ENCODE data around the gene ACAD10.

Gene ACAD10

DNA sequence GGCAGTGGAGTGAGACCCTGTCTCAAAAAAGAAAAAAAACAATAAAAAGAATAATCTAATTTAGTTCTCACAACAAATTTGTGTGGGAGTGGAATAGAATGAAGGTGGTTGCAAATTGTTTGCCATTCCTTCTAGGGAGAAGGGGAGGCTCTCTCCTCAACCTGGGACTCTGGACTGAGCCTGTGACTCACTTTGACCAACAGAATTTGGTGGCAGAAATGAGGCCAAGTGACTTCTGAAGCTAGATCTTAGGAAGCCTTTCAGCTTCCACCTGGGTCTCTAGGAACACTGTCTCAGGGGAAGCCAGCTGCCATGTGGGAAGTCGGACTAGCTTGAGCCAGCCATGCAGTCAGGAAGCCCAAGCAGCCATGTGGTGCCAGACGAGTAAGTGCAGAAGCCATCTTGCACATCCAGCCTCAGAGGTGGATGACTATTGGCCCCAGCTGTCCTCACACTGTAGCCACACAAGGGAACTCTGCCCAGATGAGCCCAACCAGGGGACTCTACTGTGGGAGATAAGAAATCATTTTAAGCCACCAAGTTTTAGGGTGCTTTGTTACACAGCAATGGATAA is 95.3 kb downstream of the ACAD10 start:
- ChIA-PET POLR2A (no interaction called here), CTCF (interaction anchor here (0.9 to 1.0 kb wide), 3 partner anchors 19 to 45 kb away, joined by 3 to 6 read pairs (median 3); no protein-coding TSS in a partner anchor)

DNA sequence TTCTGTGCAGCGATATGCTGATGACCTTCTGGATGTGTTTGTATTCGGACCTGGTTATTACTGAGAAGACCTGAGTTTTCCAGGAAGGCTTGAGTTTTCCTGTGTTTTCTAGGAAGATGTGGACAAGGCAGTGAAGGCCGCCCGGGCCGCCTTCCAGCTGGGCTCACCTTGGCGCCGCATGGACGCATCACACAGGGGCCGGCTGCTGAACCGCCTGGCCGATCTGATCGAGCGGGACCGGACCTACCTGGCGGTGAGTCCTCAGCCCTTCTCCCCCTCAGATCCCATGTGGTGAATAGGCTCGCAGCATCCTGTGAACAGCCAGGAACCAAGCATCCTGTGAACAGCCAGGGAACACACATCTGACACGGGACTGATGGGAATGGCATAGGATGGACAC is 97.2 kb downstream of the ACAD10 start:
- ChIA-PET CTCF (no interaction called here), POLR2A (no interaction called here)
- TF ChIP-seq, protein P1, sequence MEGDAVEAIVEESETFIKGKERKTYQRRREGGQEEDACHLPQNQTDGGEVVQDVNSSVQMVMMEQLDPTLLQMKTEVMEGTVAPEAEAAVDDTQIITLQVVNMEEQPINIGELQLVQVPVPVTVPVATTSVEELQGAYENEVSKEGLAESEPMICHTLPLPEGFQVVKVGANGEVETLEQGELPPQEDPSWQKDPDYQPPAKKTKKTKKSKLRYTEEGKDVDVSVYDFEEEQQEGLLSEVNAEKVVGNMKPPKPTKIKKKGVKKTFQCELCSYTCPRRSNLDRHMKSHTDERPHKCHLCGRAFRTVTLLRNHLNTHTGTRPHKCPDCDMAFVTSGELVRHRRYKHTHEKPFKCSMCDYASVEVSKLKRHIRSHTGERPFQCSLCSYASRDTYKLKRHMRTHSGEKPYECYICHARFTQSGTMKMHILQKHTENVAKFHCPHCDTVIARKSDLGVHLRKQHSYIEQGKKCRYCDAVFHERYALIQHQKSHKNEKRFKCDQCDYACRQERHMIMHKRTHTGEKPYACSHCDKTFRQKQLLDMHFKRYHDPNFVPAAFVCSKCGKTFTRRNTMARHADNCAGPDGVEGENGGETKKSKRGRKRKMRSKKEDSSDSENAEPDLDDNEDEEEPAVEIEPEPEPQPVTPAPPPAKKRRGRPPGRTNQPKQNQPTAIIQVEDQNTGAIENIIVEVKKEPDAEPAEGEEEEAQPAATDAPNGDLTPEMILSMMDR (IDR thresholded peaks at IDR 0.05; ENCODE audit: insufficient read depth, low read length, missing control alignments) = no peak
- H3K4me3 ChIP-seq (ENCODE audit: low read depth, low read length) = no peak overlapping the region
- DNase-seq (ENCODE audit: low read depth, low spot score) = no peak

More for the DNA sequence above, 95.3 kb downstream of the ACAD10 start:
- no peak for DNase-seq (ENCODE audit: low read depth, low spot score)
- H3K4me3 ChIP-seq (ENCODE audit: low read depth, low read length) = no peak overlapping the region
- TF ChIP-seq, protein P1 (IDR thresholded peaks at IDR 0.05; ENCODE audit: insufficient read depth, low read length, missing control alignments) = no peak

DNA sequence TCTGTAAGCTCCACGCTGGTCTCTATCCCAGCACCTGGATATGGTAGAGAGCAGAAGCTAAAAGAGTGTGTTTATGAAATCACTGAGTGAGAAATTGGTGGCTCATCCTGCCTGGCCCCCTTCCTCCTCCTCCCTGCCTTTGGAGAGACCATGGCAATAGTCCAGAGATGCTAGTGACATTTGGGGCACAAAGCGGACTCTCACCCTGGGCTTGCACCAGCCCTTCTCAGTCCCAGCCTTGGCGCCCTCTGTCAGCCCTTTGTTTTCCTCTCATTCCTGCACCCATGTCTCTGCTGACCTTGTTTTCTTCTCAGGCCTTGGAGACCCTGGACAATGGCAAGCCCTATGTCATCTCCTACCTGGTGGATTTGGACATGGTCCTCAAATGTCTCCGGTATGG is 99.1 kb downstream of the ACAD10 start:
- ChIA-PET POLR2A (interaction anchor here (1.2 kb wide), 1 partner anchor 11 kb away, joined by 4 read pairs; no protein-coding TSS in a partner anchor), CTCF (interaction anchor here (1.0 to 2.7 kb wide), 4 partner anchors 8 to 31 kb away, joined by 3 to 15 read pairs (median 10); no protein-coding TSS in a partner anchor)
- TF ChIP-seq, protein P1 (IDR thresholded peaks at IDR 0.05; ENCODE audit: insufficient read depth, low read length, missing control alignments) = no peak
- no peak for DNase-seq (ENCODE audit: low read depth, low spot score)
- no peak overlapping the region for H3K4me3 ChIP-seq (ENCODE audit: low read depth, low read length)

DNA sequence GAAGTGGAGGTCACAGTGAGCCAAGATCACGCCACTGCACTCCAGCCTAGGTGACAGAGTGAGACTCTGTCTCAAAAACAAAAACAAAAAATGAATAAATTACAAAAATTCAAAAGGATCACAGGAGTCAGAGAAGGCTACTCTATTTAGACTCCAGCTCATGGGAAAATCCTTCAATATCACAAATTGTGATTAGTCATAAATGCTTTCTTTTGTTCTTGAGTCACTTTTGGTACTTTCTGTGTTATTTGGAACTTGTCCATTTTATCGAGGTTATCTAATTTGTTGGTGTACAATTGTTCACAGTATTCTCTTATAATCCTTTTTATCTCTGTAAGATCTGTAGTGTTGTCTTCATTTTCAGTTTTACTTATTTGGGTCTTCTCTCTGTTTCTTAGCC is 99.8 kb downstream of the ACAD10 start:
- TF ChIP-seq, protein P1 (IDR thresholded peaks at IDR 0.05; ENCODE audit: insufficient read depth, low read length, missing control alignments) = no peak
- ChIA-PET POLR2A (interaction anchor here (1.2 kb wide), 1 partner anchor 11 kb away, joined by 4 read pairs; no protein-coding TSS in a partner anchor), CTCF (interaction anchor here (0.6 to 2.7 kb wide), 4 partner anchors 11 to 85 kb away, joined by 3 to 15 read pairs (median 10); no protein-coding TSS in a partner anchor)
- no peak overlapping the region for H3K4me3 ChIP-seq (ENCODE audit: low read depth, low read length)
- DNase-seq (ENCODE audit: low read depth, low spot score) = no peak

DNA sequence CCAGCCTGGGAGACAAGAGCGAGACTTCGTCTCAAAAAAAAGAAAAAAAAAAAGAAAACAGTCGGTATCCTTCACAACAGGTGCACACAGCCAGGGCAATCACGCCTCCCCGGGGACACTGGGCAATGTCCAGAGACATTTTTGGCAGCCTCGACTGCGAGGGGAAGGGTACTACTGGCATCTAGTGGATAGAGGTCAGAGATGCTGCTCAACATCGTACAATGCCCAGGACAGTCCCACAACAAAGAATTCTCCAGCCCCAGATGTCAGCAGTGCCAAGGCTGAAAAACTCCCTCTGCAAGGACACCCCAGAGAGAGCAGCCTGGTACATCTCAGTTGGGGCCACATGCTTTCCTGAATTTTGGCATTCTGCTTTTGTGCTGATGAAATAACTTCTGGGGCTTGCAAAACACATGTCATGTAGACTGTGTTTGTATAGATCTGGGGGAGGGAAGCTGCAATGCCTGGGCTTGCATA is 102.4 kb downstream of the ACAD10 start:
- no peak for DNase-seq (ENCODE audit: low read depth, low spot score)

DNA sequence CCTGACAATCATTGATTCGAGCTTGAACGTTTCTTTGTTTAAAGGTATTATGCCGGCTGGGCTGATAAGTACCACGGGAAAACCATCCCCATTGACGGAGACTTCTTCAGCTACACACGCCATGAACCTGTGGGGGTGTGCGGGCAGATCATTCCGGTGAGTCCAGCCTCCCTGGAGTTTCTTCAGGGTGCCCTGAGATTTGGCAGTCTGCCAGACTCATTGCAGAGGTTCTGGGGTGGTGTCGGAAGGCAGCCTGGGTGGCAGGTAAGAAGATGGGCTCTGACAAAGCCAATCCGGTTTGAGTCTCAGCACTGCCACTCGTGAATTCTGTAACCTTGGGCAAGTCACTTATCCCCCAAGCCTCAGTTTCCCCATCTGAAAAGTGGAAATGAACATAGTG is 103.9 kb downstream of the ACAD10 start:
- no peak for DNase-seq (ENCODE audit: low read depth, low spot score)
- CTCF ChIA-PET = interaction anchor here (1.1 to 5.8 kb wide), 5 partner anchors 11 to 39 kb away, joined by 3 to 36 read pairs (median 3); no protein-coding TSS in a partner anchor
- TF ChIP-seq, protein P1 (IDR thresholded peaks at IDR 0.05; ENCODE audit: insufficient read depth, low read length, missing control alignments) = no peak

More for the DNA sequence above, 102.4 kb downstream of the ACAD10 start:
- no peak overlapping the region for H3K4me3 ChIP-seq (ENCODE audit: low read depth, low read length)
- TF ChIP-seq, protein P1 (IDR thresholded peaks at IDR 0.05; ENCODE audit: insufficient read depth, low read length, missing control alignments) = peak; percentile 21
- CTCF ChIA-PET = interaction anchor here (0.7 to 5.8 kb wide), 7 partner anchors 12 to 40 kb away, joined by 3 to 36 read pairs (median 3); no protein-coding TSS in a partner anchor
- POLR2A ChIA-PET = no interaction called here

More for the DNA sequence above, 103.9 kb downstream of the ACAD10 start:
- no peak overlapping the region for H3K4me3 ChIP-seq (ENCODE audit: low read depth, low read length)
- POLR2A ChIA-PET = no interaction called here
